ENCODE results near the gene TMEM235.

DNA sequence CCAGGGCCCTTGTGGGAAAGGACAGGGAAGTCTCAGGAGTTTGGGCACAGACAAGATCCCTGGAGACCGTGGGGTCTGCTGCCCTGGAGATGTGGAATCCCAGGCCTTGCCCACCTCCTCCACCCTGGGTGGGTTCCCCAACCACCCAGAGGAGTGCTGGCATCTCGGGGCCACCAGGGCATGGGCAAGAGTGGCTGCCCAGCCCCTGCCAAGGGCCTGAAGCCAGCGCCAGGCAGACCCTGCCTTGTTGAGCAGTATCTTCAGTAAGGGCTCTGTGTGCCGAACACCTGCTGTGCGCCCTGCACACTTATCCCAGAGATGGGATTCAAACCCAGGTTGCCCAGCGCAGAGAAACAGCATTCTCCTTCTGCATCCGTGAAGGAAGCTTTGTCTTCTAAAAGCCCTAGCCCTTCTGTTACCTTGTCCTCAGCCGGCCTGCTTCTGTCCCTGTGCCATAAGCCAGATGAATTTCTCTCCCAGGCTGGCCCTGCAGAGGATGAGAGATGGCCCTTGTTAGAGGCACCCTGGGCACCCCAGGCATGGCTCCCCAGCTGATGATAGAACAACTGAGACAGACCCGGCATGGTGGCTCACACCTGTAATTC is 32.4 kb downstream of the TMEM235 start:
- TF ChIP-seq, protein P1, sequence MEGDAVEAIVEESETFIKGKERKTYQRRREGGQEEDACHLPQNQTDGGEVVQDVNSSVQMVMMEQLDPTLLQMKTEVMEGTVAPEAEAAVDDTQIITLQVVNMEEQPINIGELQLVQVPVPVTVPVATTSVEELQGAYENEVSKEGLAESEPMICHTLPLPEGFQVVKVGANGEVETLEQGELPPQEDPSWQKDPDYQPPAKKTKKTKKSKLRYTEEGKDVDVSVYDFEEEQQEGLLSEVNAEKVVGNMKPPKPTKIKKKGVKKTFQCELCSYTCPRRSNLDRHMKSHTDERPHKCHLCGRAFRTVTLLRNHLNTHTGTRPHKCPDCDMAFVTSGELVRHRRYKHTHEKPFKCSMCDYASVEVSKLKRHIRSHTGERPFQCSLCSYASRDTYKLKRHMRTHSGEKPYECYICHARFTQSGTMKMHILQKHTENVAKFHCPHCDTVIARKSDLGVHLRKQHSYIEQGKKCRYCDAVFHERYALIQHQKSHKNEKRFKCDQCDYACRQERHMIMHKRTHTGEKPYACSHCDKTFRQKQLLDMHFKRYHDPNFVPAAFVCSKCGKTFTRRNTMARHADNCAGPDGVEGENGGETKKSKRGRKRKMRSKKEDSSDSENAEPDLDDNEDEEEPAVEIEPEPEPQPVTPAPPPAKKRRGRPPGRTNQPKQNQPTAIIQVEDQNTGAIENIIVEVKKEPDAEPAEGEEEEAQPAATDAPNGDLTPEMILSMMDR (IDR thresholded peaks at IDR 0.05; ENCODE audit: borderline replicate concordance, extremely low read depth, low read length, poor library complexity, severe bottlenecking): no peak
- TF ChIP-seq EZH2 (IDR thresholded peaks at IDR 0.05; ENCODE audit: borderline replicate concordance, low read depth, low read length, severe bottlenecking): no peak
